Measurements from ENCODE around the gene WFDC6. TPM values are rescaled to one million over a fixed set of nuclear protein-coding genes. Genes with fewer than 3 reads are reported as not detected.
A peak's percentile ranks its signal among the peaks of the same experiment; 100 is the strongest.

Gene WFDC6
- total and polyA plus RNA-seq, 2 donors (not counting 1 experiment from before 2014, with no cell fraction given) = not detected

- peaks cover 13% of the 10 kb centered on the region for H3K4me1 Mint-ChIP-seq
- Histone ChIP-seq H3K9me3 (ENCODE audit: control extremely low read depth in 1 of 3, control insufficient read depth in 2 of 3, insufficient read depth in 1 of 3, low read length in 2 of 3) (no peaks in the 10 kb centered on the region), H4K20me1 (ENCODE audit: control insufficient read depth, insufficient read depth, low read length, poor library complexity, severe bottlenecking) (no peaks in the 10 kb centered on the region), H3K9ac (ENCODE audit: low read length) (no peak overlapping the region), H3K4me2 (replicated peaks; ENCODE audit: low read depth, low read length, poor library complexity, severe bottlenecking) (no peak overlapping the region), H3K4me1 (ENCODE audit: control insufficient read depth in 2 of 2, insufficient read depth in 2 of 2, low read length in 2 of 2) (no peaks in the 10 kb centered on the region), H2AFZ (ENCODE audit: insufficient read depth, low read depth, low read length, poor library complexity, severe bottlenecking) (no peak overlapping the region), H3K79me2 (ENCODE audit: control insufficient read depth, insufficient read depth, low read length) (no peaks in the 10 kb centered on the region), H3K4me3 (ENCODE audit: control extremely low read depth in 1 of 5, extremely low read depth in 1 of 5, insufficient read depth in 1 of 5, low read depth in 2 of 5, low read length in 4 of 5) (no peak overlapping the region), H3K27me3 (replicated peaks in 1 of 4; ENCODE audit: control extremely low read depth in 1 of 4, control insufficient read depth in 3 of 4, insufficient read depth in 4 of 4, low read length in 3 of 4) (peaks cover 0 to 14% (median 4%) of the 10 kb centered on the region in 4 experiments), H3K27ac (ENCODE audit: low read length in 2 of 2) (no peak overlapping the region), H3K36me3 (replicated peaks in 1 of 2; ENCODE audit: control extremely low read depth in 1 of 2, control insufficient read depth in 1 of 2, extremely low read depth in 1 of 2, insufficient read depth in 2 of 2, low read length in 1 of 2) (no peaks in the 10 kb centered on the region)
- DNase-seq (no peak), ATAC-seq (ENCODE audit: low read depth) (no peak)
- TF ChIP-seq CTCF (IDR thresholded peaks at IDR 0.05) = no peak
- TF ChIP-seq EZH2 (IDR thresholded peaks at IDR 0.05; ENCODE audit: borderline replicate concordance, insufficient read depth, low read depth, low read length, poor library complexity, severe bottlenecking) = no peak
- POLR2A ChIA-PET = no interaction called here
- no peak overlapping the region for H3K27ac Mint-ChIP-seq
- H3K9me3 Mint-ChIP-seq (ENCODE audit: insufficient read depth) = no peaks in the 10 kb centered on the region
- CTCF ChIA-PET = no interaction called here
- peaks cover 38% of the 10 kb centered on the region for H3K27me3 Mint-ChIP-seq
- WGBS (ENCODE audit: insufficient coverage) = 95% methylated on average over 3 of the region's 5 CpGs
- intact Hi-C loops (cut with micrococcal nuclease) = no loop called here
- H3K4me3 Mint-ChIP-seq = peak overlapping the region; percentile 3
These were observed 32.1 kb downstream of the WFDC6 start for GRCh38 chr20:45507011-45507820.

- no peaks in the 10 kb centered on the region for H4K20me1 ChIP-seq (ENCODE audit: control insufficient read depth, insufficient read depth, low read length, poor library complexity, severe bottlenecking)
- Mint-ChIP-seq H3K4me3 (no peak overlapping the region), H3K9me3 (ENCODE audit: insufficient read depth) (no peaks in the 10 kb centered on the region), H3K27me3 (peaks cover 43% of the 10 kb centered on the region), H3K27ac (no peak overlapping the region), H3K4me1 (peaks cover 13% of the 10 kb centered on the region)
- no peaks in the 10 kb centered on the region for H3K79me2 ChIP-seq (ENCODE audit: control insufficient read depth, insufficient read depth, low read length)
- ChIA-PET POLR2A (no interaction called here), CTCF (no interaction called here)
- DNase-seq (no peak), ATAC-seq (ENCODE audit: low read depth) (no peak)
- WGBS (ENCODE audit: insufficient coverage) = 100% methylated on average over 1 of the region's 2 CpGs
- H3K4me3 ChIP-seq (ENCODE audit: control extremely low read depth in 1 of 5, extremely low read depth in 1 of 5, insufficient read depth in 1 of 5, low read depth in 2 of 5, low read length in 4 of 5) = no peak overlapping the region
- peaks cover 0 to 14% (median 5%) of the 10 kb centered on the region in 4 experiments for H3K27me3 ChIP-seq (replicated peaks in 1 of 4; ENCODE audit: control extremely low read depth in 1 of 4, control insufficient read depth in 3 of 4, insufficient read depth in 4 of 4, low read length in 3 of 4)
- H3K9ac ChIP-seq (ENCODE audit: low read length) = no peak overlapping the region
- H3K27ac ChIP-seq (ENCODE audit: low read length in 2 of 2) = no peak overlapping the region
- no peaks in the 10 kb centered on the region for H3K9me3 ChIP-seq (ENCODE audit: control extremely low read depth in 1 of 3, control insufficient read depth in 2 of 3, insufficient read depth in 1 of 3, low read length in 2 of 3)
- no peak overlapping the region for H3K4me2 ChIP-seq (replicated peaks; ENCODE audit: low read depth, low read length, poor library complexity, severe bottlenecking)
- no peak for TF ChIP-seq EZH2 (IDR thresholded peaks at IDR 0.05; ENCODE audit: borderline replicate concordance, insufficient read depth, low read depth, low read length, poor library complexity, severe bottlenecking)
- no peak for TF ChIP-seq CTCF (IDR thresholded peaks at IDR 0.05)
- no peak overlapping the region for H2AFZ ChIP-seq (ENCODE audit: insufficient read depth, low read depth, low read length, poor library complexity, severe bottlenecking)
- no peaks in the 10 kb centered on the region for H3K4me1 ChIP-seq (ENCODE audit: control insufficient read depth in 2 of 2, insufficient read depth in 2 of 2, low read length in 2 of 2)
- no peaks in the 10 kb centered on the region for H3K36me3 ChIP-seq (replicated peaks in 1 of 2; ENCODE audit: control extremely low read depth in 1 of 2, control insufficient read depth in 1 of 2, extremely low read depth in 1 of 2, insufficient read depth in 2 of 2, low read length in 1 of 2)
- intact Hi-C loops (cut with micrococcal nuclease) = no loop called here
These were observed 32.9 kb downstream of the WFDC6 start for GRCh38 chr20:45506398-45506797.

All from B cell (primary cell).